Thyroid gland (tissue), 4 donors: ENCODE measurements around the gene CD59. TPM values are rescaled to one million over a fixed set of nuclear protein-coding genes. Genes with fewer than 3 reads are reported as not detected.
A peak's percentile ranks its signal among the peaks of the same experiment; 100 is the strongest.

Source experiments
- DNase-seq, 2 donors: peaks; one replicate each; pipeline ENCODE4 v3.0.0-alpha.2; 2019
- H3K27ac ChIP-seq, 3 donors: fragments of 200-600 bp; sonication (generic); 1 replicate in 2 of 3; 2 replicates in 1 of 3; pipeline ENCODE4 v1.5.1; 2016 to 2019; ENCODE audit warnings: mild to moderate bottlenecking in 1 of 3, moderate library complexity in 1 of 3
- H3K27me3 ChIP-seq: fragments of 200-600 bp; sonication (generic); one replicate; pipeline ENCODE4 v1.5.1; 2019
- H3K36me3 ChIP-seq, 2 donors: fragments of 200-600 bp; sonication (generic); one replicate each; pipeline ENCODE4 v1.5.1; 2016 to 2019
- H3K4me1 ChIP-seq, 2 donors: fragments of 200-600 bp; sonication (generic); one replicate each; pipeline ENCODE4 v1.5.1; 2017 to 2019
- H3K4me3 ChIP-seq, 3 donors: fragments of 200-600 bp; sonication (generic); replicated peaks in 1 of 3; 1 replicate in 2 of 3; 2 replicates in 1 of 3; pipeline ENCODE4 v1.5.1; 2016; ENCODE audit warnings: mild to moderate bottlenecking in 1 of 3
- H3K9me3 ChIP-seq: fragments of 200-600 bp; sonication (generic); one replicate; pipeline ENCODE4 v1.5.1; 2017
- CTCF ChIP-seq, 6 experiments: fragments of 200-600 bp in 3 of 6; fragments of 450-650 bp in 3 of 6; sonication (generic) in 3 of 6; IDR thresholded peaks; one replicate each; pipeline ENCODE4 v1.5.1; 2016 to 2019; ENCODE audit warnings: antibody characterized with exemption in 6 of 6, mild to moderate bottlenecking in 2 of 6, inconsistent platforms in 1 of 6, moderate library complexity in 1 of 6
- POLR2A ChIP-seq, 2 donors: fragments of 450-650 bp; IDR thresholded peaks; one replicate each; pipeline ENCODE4 v1.6.1; 2017; ENCODE audit warnings: antibody characterized with exemption in 2 of 2, mild to moderate bottlenecking in 2 of 2, moderate library complexity in 1 of 2
- WGBS, 2 donors: methylation state at CpG; one replicate each; pipeline ENCODE4 v1.1.5; 2017; 5-methylcytosine and 5-hydroxymethylcytosine counted together
- intact Hi-C: fragments of 100-400 bp; cut with DNase I; formaldehyde crosslinking; loops from one replicate; pipeline ENCODE4 v1.15.1; 2023
- total RNA-seq, 4 donors: library from RNA; depleted of rRNA; stranded (reverse); fragments of >200 nt; gene quantifications; one replicate each; pipeline ENCODE4 v1.2.3, GENCODE V29; 2016

The CD59 gene
- total RNA-seq, 4 donors from 2014 or later: 367 to 562 (median 504) TPM

- no peak for DNase-seq
- H3K4me1 ChIP-seq: peaks cover under 1 to 7% of the 10 kb centered on the region in 2 donors
- no peak for TF ChIP-seq CTCF (IDR thresholded peaks at IDR 0.05)
- TF ChIP-seq POLR2A (IDR thresholded peaks at IDR 0.05): no peak
- peaks cover 0 to 4% of the 10 kb centered on the region in 2 donors for H3K36me3 ChIP-seq
- no peaks in the 10 kb centered on the region for H3K27me3 ChIP-seq
- H3K4me3 ChIP-seq: no peak overlapping the region
- intact Hi-C loops: no loop called here
- no peaks in the 10 kb centered on the region for H3K9me3 ChIP-seq
- H3K27ac ChIP-seq: no peak overlapping the region
- 27 to 42% methylated on average over 2 of the region's 2 CpGs for WGBS, 2 donors
These were observed 11.8 kb upstream of the CD59 start for GRCh38 chr11:33747979-33748378.

GRCh38 chr11:33743291-33743690 lies 7.1 kb upstream of the CD59 start:
- Histone ChIP-seq H3K36me3 (no peaks in the 10 kb centered on the region), H3K4me1 (peaks cover 0 to 7% of the 10 kb centered on the region in 2 donors), H3K9me3 (no peaks in the 10 kb centered on the region), H3K27ac (no peak overlapping the region), H3K27me3 (no peaks in the 10 kb centered on the region), H3K4me3 (no peak overlapping the region)
- intact Hi-C loops: no loop called here
- TF ChIP-seq POLR2A (IDR thresholded peaks at IDR 0.05) (no peak), CTCF (IDR thresholded peaks at IDR 0.05) (no peak)
- WGBS, 2 donors: 90 to 92% methylated on average over 5 of the region's 5 CpGs
- DNase-seq: no peak

GRCh38 chr11:33742249-33742851 lies 6.1 kb upstream of the CD59 start:
- Histone ChIP-seq H3K4me1 (no peaks in the 10 kb centered on the region), H3K27ac (no peak overlapping the region), H3K4me3 (no peak overlapping the region), H3K9me3 (no peaks in the 10 kb centered on the region), H3K27me3 (no peaks in the 10 kb centered on the region), H3K36me3 (no peaks in the 10 kb centered on the region)
- no peak for DNase-seq
- intact Hi-C loops: no loop called here
- TF ChIP-seq CTCF (IDR thresholded peaks at IDR 0.05) (peak in 4 of 6 experiments; percentile 35 to 52 (median 42)), POLR2A (IDR thresholded peaks at IDR 0.05) (no peak)
- 85 to 86% methylated on average over 3 of the region's 3 CpGs for WGBS, 2 donors

- no peaks in the 10 kb centered on the region for H3K9me3 ChIP-seq
- DNase-seq: no peak
- H3K27me3 ChIP-seq: no peaks in the 10 kb centered on the region
- TF ChIP-seq POLR2A (IDR thresholded peaks at IDR 0.05) (no peak), CTCF (IDR thresholded peaks at IDR 0.05) (no peak)
- no peaks in the 10 kb centered on the region for H3K36me3 ChIP-seq
- peaks cover 2 to 4% of the 10 kb centered on the region in 2 donors for H3K4me1 ChIP-seq
- 94 to 95% methylated on average over 7 of the region's 7 CpGs for WGBS, 2 donors
- H3K27ac ChIP-seq: no peak overlapping the region
- H3K4me3 ChIP-seq: no peak overlapping the region
- intact Hi-C loops: no loop called here
These were observed 5.6 kb upstream of the CD59 start for GRCh38 chr11:33741806-33742205.

GRCh38 chr11:33737362-33737821 lies 1.2 kb upstream of the CD59 start:
- Histone ChIP-seq H3K27ac (peak overlapping the region in 1 of 3 donors; percentile 97), H3K4me1 (peaks cover 18 to 23% of the 10 kb centered on the region in 2 donors), H3K9me3 (no peaks in the 10 kb centered on the region), H3K36me3 (no peaks in the 10 kb centered on the region), H3K27me3 (no peaks in the 10 kb centered on the region), H3K4me3 (no peak overlapping the region)
- TF ChIP-seq CTCF (IDR thresholded peaks at IDR 0.05): no peak
- TF ChIP-seq POLR2A (IDR thresholded peaks at IDR 0.05): no peak
- WGBS, 2 donors: 70 to 73% methylated on average over 3 of the region's 3 CpGs
- DNase-seq: no peak
- intact Hi-C loops: no loop called here
